NCI-H524 (cell line): ENCODE results near the gene SPACA5.
"Not testable (repeated sequence)": the region's sequence is repeated elsewhere in the genome, so short reads cannot be mapped to it uniquely, and the experiment has no call there.

Source experiments
- DNase-seq, 2 experiments: peaks; one replicate each; lab custom pipeline; 2025; lab: John Stamatoyannopoulos, UW

Gene SPACA5

GRCh38 chrX:48021026-48021900 is 14.5 kb downstream of the SPACA5 start:
- DNase-seq = peak; percentile 74 to 90

- DNase-seq = peak in 1 of 2 experiments; percentile 15
Observed at GRCh38 chrX:48022100-48022499, 15.3 kb downstream of the SPACA5 start.

- no peak for DNase-seq
Observed at GRCh38 chrX:48022738-48023137, 15.9 kb downstream of the SPACA5 start.

- peak; percentile 30 to 76 for DNase-seq
Observed at GRCh38 chrX:48025561-48025960, 18.8 kb downstream of the SPACA5 start.

GRCh38 chrX:48027545-48027944 is 20.8 kb downstream of the SPACA5 start:
- peak; percentile 68 to 86 for DNase-seq

GRCh38 chrX:48028091-48028490 is 21.3 kb downstream of the SPACA5 start:
- DNase-seq = no peak

GRCh38 chrX:48030237-48030636 is 23.4 kb downstream of the SPACA5 start:
- DNase-seq = no peak

GRCh38 chrX:48030641-48031173 is 23.9 kb downstream of the SPACA5 start:
- not testable (repeated sequence) for DNase-seq

- no peak for DNase-seq
Observed at GRCh38 chrX:48035891-48036290, 29.1 kb downstream of the SPACA5 start.

GRCh38 chrX:48043056-48043455 is 36.3 kb downstream of the SPACA5 start:
- DNase-seq = no peak

GRCh38 chrX:48045410-48046311 is 38.9 kb downstream of the SPACA5 start:
- DNase-seq = no peak

GRCh38 chrX:48046846-48047245 is 40.1 kb downstream of the SPACA5 start:
- DNase-seq = no peak

- no peak for DNase-seq
Observed at GRCh38 chrX:48058621-48059295, 52.0 kb downstream of the SPACA5 start.

GRCh38 chrX:48059296-48059639 is 52.5 kb downstream of the SPACA5 start:
- DNase-seq = no peak
